ENCODE measurements around the gene NEMP1. TPM values are rescaled to one million over a fixed set of nuclear protein-coding genes. Genes with fewer than 3 reads are reported as not detected.
A peak's percentile ranks its signal among the peaks of the same experiment; 100 is the strongest.

Gene NEMP1, protein sequence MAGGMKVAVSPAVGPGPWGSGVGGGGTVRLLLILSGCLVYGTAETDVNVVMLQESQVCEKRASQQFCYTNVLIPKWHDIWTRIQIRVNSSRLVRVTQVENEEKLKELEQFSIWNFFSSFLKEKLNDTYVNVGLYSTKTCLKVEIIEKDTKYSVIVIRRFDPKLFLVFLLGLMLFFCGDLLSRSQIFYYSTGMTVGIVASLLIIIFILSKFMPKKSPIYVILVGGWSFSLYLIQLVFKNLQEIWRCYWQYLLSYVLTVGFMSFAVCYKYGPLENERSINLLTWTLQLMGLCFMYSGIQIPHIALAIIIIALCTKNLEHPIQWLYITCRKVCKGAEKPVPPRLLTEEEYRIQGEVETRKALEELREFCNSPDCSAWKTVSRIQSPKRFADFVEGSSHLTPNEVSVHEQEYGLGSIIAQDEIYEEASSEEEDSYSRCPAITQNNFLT
- polyA plus RNA-seq (2013): 15.6 TPM

DNA sequence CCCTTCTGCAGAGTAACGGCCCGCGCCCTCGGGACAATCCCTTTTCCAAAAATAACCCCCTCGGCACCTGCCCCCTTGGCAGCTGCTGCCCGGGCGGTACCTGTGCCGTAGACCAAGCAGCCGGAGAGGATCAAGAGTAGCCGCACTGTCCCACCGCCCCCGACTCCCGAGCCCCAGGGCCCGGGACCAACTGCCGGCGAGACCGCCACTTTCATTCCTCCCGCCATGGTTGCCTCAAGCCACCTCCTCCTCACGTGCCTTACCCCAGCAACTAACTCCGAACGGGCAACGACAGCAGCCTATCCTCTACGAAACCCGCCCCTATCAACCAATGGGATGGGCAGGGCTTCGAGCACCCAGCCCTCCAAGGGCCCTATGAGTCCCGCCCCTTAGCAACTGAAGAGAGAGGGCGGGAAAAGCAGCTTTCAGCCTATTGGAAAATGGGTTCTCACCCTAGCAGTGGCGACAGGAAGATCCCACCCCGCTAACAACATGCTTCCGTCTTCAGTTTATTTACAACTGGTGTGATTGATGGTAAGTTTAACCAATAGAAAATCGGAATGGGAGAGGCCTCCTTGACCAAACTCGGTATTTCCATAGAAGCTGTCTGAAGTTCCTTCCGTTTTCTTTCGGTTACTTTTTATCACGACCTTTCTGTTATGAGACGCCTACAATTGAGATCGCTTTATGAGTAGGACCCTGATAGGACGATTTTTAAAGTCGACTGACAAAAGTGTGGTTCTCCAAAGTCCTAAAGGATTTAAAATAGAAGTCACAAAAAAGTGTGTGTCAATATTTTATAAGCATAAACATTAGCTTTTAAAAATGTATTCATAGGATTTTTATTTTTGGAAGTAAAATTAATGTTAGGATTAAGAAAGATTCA, at the start of gene NEMP1:
NEMP1 (minus strand) TSS at position 273 of the 886 bp plus-strand sequence; CDS start at position 227, 46 bp downstream.
- CTCF ChIA-PET: interaction anchor here (1.2 to 29.8 kb wide), 6 partner anchors 8 to 77 kb away, joined by 3 to 835 read pairs (median 10); partner anchors contain the start of genes NAB2 and STAT6
- peak within 1 kb of the TSS; percentile 41 to 96 (median 92) for H3K4me3 ChIP-seq (ENCODE audit: control insufficient read depth in 1 of 7, extremely low read depth in 1 of 7, insufficient read depth in 4 of 7, low read depth in 2 of 7, low read length in 6 of 7)
- no peaks in the 10 kb centered on the region for H3K27me3 ChIP-seq (replicated peaks in 2 of 5; ENCODE audit: control insufficient read depth in 4 of 5, insufficient read depth in 5 of 5, low read length in 4 of 5)
- POLR2A ChIA-PET: interaction anchor here (0.6 to 4.8 kb wide), 5 partner anchors 10 to 442 kb away, joined by 3 to 45 read pairs (median 5); partner anchors contain the start of genes NAB2 and STAT6
- H3K4me1 ChIP-seq (ENCODE audit: control extremely low read depth in 1 of 4, control insufficient read depth in 4 of 4, insufficient read depth in 4 of 4, low read length in 3 of 4): peaks cover 7 to 27% (median 22%) of the 10 kb centered on the region in 4 experiments
- peak; percentile 100 for DNase-seq
- peak within 1 kb of the TSS; percentile 70 to 90 for H3K27ac ChIP-seq (ENCODE audit: insufficient read depth in 1 of 2, low read depth in 1 of 2, low read length in 2 of 2, poor library complexity in 1 of 2, severe bottlenecking in 2 of 2)
- peaks cover 0 to 2% (median 0%) of the 10 kb centered on the region in 4 experiments for H3K36me3 ChIP-seq (ENCODE audit: control insufficient read depth in 4 of 4, insufficient read depth in 4 of 4, low read length in 3 of 4)
- 0% methylated on average over 20 of the region's 39 CpGs for WGBS (ENCODE audit: insufficient coverage)
- no peaks in the 10 kb centered on the region for H3K9me3 ChIP-seq (ENCODE audit: control extremely low read depth in 1 of 5, control insufficient read depth in 4 of 5, insufficient read depth in 2 of 5, low read depth in 1 of 5, low read length in 4 of 5)

DNA sequence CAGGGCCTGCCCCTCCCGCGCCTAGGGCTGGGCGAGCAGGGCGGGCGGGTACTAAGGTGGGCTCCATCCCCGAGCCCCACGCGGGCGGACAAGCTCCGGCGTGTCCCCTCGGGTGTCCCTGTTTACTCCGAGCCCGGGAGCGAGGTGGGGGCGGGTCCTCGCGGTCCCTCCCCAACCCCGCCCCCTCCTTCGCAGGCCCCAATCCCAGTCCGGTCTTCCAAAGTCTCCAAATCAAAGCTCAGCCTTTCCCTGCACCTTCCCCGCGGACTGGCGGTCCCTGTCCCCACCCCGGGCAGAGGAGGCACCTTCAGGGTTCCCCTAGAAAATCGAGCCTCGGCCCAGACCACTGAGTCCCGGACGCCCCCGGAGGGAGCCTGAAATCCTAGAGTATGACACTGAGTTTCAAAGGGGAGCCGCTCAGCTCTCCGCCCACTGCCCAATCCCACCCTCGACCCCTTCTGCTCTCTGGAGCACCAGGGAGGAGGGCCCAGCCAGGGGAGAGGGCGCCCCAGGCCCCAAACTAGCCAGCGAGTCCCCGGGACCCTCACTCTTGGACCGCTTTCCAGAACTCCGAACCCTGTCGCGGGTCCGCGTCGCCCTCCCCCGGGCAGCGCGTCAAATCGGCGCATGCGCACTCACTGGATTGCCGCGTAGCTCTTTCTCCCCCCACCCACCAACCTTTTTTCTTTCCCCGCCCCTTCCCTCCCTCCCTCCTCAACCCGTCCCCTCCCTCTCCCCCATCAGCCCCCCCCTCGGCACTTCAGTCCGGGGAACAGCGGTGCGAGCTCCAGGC, 49.3 kb upstream of the NEMP1 start, which contains the start of gene LRP1:
LRP1 (plus strand) TSS at position 758 of the 793 bp plus-strand sequence. CDS start 482 bp downstream, outside the sequence.
- Histone ChIP-seq H3K27ac (ENCODE audit: insufficient read depth in 1 of 2, low read depth in 1 of 2, low read length in 2 of 2, poor library complexity in 1 of 2, severe bottlenecking in 2 of 2) (no peak within 1 kb of the TSS), H3K27me3 (replicated peaks in 2 of 5; ENCODE audit: control insufficient read depth in 4 of 5, insufficient read depth in 5 of 5, low read length in 4 of 5) (peaks cover 0 to 40% (median 20%) of the 10 kb centered on the region in 5 experiments), H3K4me1 (ENCODE audit: control extremely low read depth in 1 of 4, control insufficient read depth in 4 of 4, insufficient read depth in 4 of 4, low read length in 3 of 4) (peaks cover 0 to 23% (median 18%) of the 10 kb centered on the region in 4 experiments), H3K4me3 (ENCODE audit: control insufficient read depth in 1 of 7, extremely low read depth in 1 of 7, insufficient read depth in 4 of 7, low read depth in 2 of 7, low read length in 6 of 7) (peak within 1 kb of the TSS; percentile 32 to 83 (median 64)), H3K9me3 (ENCODE audit: control extremely low read depth in 1 of 5, control insufficient read depth in 4 of 5, insufficient read depth in 2 of 5, low read depth in 1 of 5, low read length in 4 of 5) (no peaks in the 10 kb centered on the region), H3K36me3 (ENCODE audit: control insufficient read depth in 4 of 4, insufficient read depth in 4 of 4, low read length in 3 of 4) (no peaks in the 10 kb centered on the region)
- DNase-seq: peak; percentile 51 to 66 (median 60)
- POLR2A ChIA-PET: no interaction called here
- whole genome bisulfite sequencing (ENCODE audit: insufficient coverage): 0% methylated on average over 43 of the region's 57 CpGs
- CTCF ChIA-PET: interaction anchor here (0.8 to 19.8 kb wide), 10 partner anchors 9 to 59 kb away, joined by 3 to 399 read pairs (median 4); partner anchors contain the start of gene STAT6

DNA sequence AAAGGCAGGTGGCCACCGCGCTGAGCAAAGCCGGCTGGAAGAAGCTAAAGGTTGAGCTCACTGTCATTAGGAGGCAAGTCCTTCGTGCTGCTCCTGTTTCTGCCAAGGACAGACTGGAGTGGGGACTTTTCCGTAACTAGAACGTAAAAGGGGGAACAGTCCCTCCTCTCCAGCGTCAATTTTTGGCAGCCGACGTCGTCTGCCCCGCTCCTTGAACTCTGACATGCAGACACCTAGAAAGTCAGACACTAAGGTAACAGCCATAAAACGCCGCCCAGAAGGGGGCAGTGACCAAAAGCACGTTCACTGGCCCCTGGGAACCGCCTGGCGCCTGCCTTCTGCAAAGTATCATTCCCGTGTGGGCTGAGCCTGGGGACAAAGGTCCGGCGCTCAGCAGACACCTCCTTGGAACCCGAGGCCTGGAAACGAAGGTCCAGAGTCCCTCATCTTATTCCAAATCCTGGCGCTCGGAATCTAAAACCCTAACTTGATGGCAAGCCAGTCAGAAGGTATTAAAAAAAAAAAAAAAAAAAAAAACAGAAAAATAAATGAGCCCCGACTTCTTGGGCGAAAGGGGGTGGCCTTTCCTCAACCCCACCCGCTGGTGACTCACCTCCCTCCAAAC, 48.6 kb upstream of the NEMP1 start:
- peak; percentile 42 to 73 (median 64) for DNase-seq
- peaks cover 0 to 23% (median 18%) of the 10 kb centered on the region in 4 experiments for H3K4me1 ChIP-seq (ENCODE audit: control extremely low read depth in 1 of 4, control insufficient read depth in 4 of 4, insufficient read depth in 4 of 4, low read length in 3 of 4)
- H3K27ac ChIP-seq (ENCODE audit: insufficient read depth in 1 of 2, low read depth in 1 of 2, low read length in 2 of 2, poor library complexity in 1 of 2, severe bottlenecking in 2 of 2): no peak overlapping the region
- peak overlapping the region in 4 of 7 experiments; percentile 21 to 83 (median 72) for H3K4me3 ChIP-seq (ENCODE audit: control insufficient read depth in 1 of 7, extremely low read depth in 1 of 7, insufficient read depth in 4 of 7, low read depth in 2 of 7, low read length in 6 of 7)
- no peaks in the 10 kb centered on the region for H3K9me3 ChIP-seq (ENCODE audit: control extremely low read depth in 1 of 5, control insufficient read depth in 4 of 5, insufficient read depth in 2 of 5, low read depth in 1 of 5, low read length in 4 of 5)
- ChIA-PET CTCF (interaction anchor here (0.8 to 19.8 kb wide), 11 partner anchors 8 to 60 kb away, joined by 3 to 399 read pairs (median 12); partner anchors contain the start of genes LRP1-AS and STAT6), POLR2A (interaction anchor here (0.7 kb wide), 1 partner anchor 47 kb away, joined by 3 read pairs; no protein-coding TSS in a partner anchor)
- peaks cover 0 to 40% (median 20%) of the 10 kb centered on the region in 5 experiments for H3K27me3 ChIP-seq (replicated peaks in 2 of 5; ENCODE audit: control insufficient read depth in 4 of 5, insufficient read depth in 5 of 5, low read length in 4 of 5)
- H3K36me3 ChIP-seq (ENCODE audit: control insufficient read depth in 4 of 4, insufficient read depth in 4 of 4, low read length in 3 of 4): no peaks in the 10 kb centered on the region
- WGBS (ENCODE audit: insufficient coverage): 4% methylated on average over 24 of the region's 26 CpGs

DNA sequence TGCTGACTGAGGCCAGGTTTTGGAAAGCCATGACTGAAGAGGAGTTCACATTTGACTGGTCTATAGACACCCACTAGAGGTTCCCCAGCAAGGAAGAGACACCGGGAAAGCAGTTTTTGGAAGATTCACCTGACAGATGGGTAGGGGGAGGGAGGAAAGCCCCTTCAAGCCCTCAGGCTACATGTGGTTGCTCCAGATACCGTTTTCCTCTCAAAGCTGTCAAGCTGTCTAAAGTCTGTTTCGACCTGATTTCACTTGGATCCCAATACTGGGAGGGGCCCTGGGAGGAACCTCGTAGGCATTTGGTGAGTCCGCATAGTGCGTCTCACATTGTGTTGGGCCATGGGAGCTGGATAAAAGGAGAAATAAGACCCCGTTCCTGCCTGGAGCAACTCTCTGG, 48.0 kb upstream of the NEMP1 start:
- CTCF ChIA-PET: interaction anchor here (1.0 to 19.8 kb wide), 10 partner anchors 8 to 61 kb away, joined by 3 to 399 read pairs (median 16); partner anchors contain the start of genes LRP1-AS and STAT6
- WGBS (ENCODE audit: insufficient coverage): 56% methylated on average over 7 of the region's 7 CpGs
- Histone ChIP-seq H3K27ac (ENCODE audit: insufficient read depth in 1 of 2, low read depth in 1 of 2, low read length in 2 of 2, poor library complexity in 1 of 2, severe bottlenecking in 2 of 2) (no peak overlapping the region), H3K9me3 (ENCODE audit: control extremely low read depth in 1 of 5, control insufficient read depth in 4 of 5, insufficient read depth in 2 of 5, low read depth in 1 of 5, low read length in 4 of 5) (no peaks in the 10 kb centered on the region), H3K4me3 (ENCODE audit: control insufficient read depth in 1 of 7, extremely low read depth in 1 of 7, insufficient read depth in 4 of 7, low read depth in 2 of 7, low read length in 6 of 7) (no peak overlapping the region), H3K4me1 (ENCODE audit: control extremely low read depth in 1 of 4, control insufficient read depth in 4 of 4, insufficient read depth in 4 of 4, low read length in 3 of 4) (peaks cover 0 to 23% (median 18%) of the 10 kb centered on the region in 4 experiments), H3K36me3 (ENCODE audit: control insufficient read depth in 4 of 4, insufficient read depth in 4 of 4, low read length in 3 of 4) (no peaks in the 10 kb centered on the region), H3K27me3 (replicated peaks in 2 of 5; ENCODE audit: control insufficient read depth in 4 of 5, insufficient read depth in 5 of 5, low read length in 4 of 5) (peaks cover 0 to 40% (median 15%) of the 10 kb centered on the region in 5 experiments)
- POLR2A ChIA-PET: interaction anchor here (0.7 kb wide), 1 partner anchor 48 kb away, joined by 3 read pairs; no protein-coding TSS in a partner anchor
- DNase-seq: peak in 1 of 3 donors; percentile 29

DNA sequence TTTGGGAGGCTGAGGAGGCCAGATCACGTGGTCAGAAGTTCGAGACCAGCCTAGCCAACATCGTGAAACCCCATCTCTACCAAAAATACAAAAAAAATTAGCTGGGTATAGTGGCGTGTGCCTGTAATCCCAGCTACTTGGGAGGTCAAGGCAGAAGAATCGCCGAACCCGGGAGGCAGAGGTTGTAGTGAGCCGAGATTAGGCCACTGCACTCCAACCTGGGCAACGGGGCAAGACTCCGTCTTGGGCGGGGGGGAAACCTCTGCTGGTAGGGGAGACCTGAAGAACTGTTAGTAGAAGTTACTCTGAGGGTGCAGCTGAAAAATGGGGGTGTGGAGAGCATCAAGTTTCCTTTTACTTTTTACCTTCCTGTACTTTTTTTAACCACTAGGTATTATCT, 47.5 kb upstream of the NEMP1 start:
- 96% methylated on average over 6 of the region's 11 CpGs for WGBS (ENCODE audit: insufficient coverage)
- H3K9me3 ChIP-seq (ENCODE audit: control extremely low read depth in 1 of 5, control insufficient read depth in 4 of 5, insufficient read depth in 2 of 5, low read depth in 1 of 5, low read length in 4 of 5): no peaks in the 10 kb centered on the region
- H3K4me1 ChIP-seq (ENCODE audit: control extremely low read depth in 1 of 4, control insufficient read depth in 4 of 4, insufficient read depth in 4 of 4, low read length in 3 of 4): peaks cover 0 to 23% (median 18%) of the 10 kb centered on the region in 4 experiments
- H3K27me3 ChIP-seq (replicated peaks in 2 of 5; ENCODE audit: control insufficient read depth in 4 of 5, insufficient read depth in 5 of 5, low read length in 4 of 5): peaks cover 0 to 40% (median 15%) of the 10 kb centered on the region in 5 experiments
- no peaks in the 10 kb centered on the region for H3K36me3 ChIP-seq (ENCODE audit: control insufficient read depth in 4 of 4, insufficient read depth in 4 of 4, low read length in 3 of 4)
- no peak for DNase-seq
- ChIA-PET POLR2A (no interaction called here), CTCF (interaction anchor here (0.6 to 19.8 kb wide), 11 partner anchors 11 to 139 kb away, joined by 3 to 399 read pairs (median 19); partner anchors contain the start of genes LRP1-AS and STAT6)
- H3K4me3 ChIP-seq (ENCODE audit: control insufficient read depth in 1 of 7, extremely low read depth in 1 of 7, insufficient read depth in 4 of 7, low read depth in 2 of 7, low read length in 6 of 7): no peak overlapping the region
- H3K27ac ChIP-seq (ENCODE audit: insufficient read depth in 1 of 2, low read depth in 1 of 2, low read length in 2 of 2, poor library complexity in 1 of 2, severe bottlenecking in 2 of 2): no peak overlapping the region
